NCI-H748 (cell line): ENCODE measurements around the gene CHST9.

ENCODE experiments used
- DNase-seq: peaks from one replicate; lab custom pipeline; 2025; ENCODE audit not compliant: unreplicated experiment; lab: John Stamatoyannopoulos, UW

Gene CHST9

DNA sequence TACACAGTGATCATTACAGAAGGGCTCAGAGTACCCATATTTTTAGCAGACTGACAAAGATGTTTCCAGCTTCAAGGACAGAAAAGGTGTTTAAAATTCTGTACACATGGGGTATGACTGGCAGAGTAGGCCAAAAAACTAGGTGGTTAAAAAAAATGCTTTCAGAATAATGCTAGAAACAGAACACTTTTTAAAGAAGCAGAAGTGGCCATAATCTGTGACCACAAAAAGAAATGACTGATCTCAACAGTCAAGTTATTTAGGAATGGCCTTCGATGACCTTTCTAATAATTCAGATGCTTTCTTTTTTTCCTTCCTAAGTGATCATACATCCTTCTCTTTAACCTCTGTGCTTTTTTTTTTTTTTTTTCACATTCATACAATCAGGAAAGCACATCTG is 315.5 kb downstream of the CHST9 start:
- no peak for DNase-seq

DNA sequence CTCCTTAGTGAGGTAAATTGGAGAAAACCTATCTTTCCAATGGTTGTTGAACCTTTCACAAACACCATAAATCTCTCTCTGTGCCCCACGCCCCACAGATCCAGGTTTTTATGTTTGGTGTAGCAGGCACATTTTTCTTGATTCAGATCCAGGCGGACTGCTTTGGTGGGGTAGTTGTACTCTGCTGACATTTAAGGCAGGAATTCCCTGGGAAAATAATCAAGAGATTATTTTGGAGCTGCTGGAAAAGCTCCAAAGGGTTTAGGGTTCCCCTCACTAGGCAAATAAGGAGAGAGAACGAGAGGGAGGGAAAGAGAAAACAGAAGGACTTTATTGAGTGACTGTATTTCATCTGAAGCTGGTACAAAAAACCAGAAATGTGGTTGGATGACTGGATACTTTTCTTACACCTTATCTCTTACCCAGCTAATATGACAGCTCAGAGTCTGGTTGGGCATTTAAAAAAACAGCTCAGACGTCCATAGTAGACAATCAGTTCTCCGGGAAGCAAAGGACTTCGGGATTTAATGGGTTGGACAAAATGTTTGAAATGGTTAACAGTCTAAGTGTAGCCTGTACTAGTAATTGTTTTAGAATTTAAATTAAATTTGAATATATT is 316.0 kb downstream of the CHST9 start:
- no peak for DNase-seq

DNA sequence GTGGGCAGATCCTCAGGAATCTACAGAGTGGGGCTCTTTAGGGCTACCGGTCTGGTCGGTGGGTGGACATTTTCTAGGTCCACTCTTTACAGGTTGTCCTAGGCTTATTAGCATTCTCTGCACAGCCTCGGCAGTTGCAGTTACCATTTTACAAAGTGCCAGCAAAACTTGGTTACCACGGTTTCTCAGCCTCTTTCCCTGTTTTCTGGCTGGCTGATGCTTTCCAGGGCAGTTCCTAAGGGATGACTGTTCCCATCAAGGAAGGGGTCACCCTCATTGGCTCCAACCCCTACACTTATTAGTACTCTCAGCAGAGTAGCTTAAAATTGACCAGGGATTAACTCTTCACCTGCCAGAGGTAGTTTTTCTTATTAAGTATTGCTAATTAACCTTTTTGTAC is 317.6 kb downstream of the CHST9 start:
- no peak for DNase-seq

DNA sequence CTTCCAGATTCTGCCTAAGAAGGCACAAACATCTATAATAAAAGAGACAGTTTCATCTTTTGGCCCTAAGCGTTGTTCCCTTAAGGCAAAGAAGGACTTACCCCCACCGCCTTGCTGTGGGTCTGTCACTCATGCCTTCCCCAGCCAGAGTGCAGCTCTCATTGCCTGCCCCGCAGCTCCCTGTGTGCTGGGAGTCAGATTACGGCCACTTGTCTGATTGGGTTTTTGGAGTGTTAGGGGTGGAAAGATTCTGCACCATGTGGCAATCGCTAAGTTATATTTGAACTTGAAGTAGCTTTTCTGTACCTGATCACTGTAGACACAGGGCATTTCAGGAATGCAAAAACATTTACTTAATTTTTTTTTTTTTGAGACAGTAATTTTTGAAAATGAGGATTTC is 319.6 kb downstream of the CHST9 start, which contains the start of gene AQP4:
Gene AQP4, minus strand, starts transcription at position 151 of the 400 bp plus-strand sequence. Its CDS starts 18 bp downstream, at position 133.
- DNase-seq, result peak; percentile 41

DNA sequence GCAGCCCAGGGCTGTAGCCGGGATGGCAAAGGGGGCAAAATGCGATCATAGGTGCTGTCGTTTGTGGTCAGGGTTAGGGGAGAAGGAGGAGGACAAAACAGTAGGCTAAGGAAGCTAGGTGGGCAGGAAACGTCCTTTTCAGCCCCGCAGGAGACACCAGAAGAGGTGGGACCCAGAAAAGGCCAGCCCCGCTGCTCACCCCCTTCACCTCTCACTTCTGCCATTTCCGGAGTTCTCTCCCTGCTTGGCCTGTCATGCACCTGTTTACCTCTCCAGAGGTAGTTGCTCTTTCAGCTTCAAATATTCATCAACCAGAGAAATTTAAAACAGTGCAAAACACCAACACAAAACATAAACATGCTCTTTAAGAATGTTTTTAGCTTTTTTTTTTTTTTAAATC is 320.4 kb downstream of the CHST9 start:
- no peak for DNase-seq

DNA sequence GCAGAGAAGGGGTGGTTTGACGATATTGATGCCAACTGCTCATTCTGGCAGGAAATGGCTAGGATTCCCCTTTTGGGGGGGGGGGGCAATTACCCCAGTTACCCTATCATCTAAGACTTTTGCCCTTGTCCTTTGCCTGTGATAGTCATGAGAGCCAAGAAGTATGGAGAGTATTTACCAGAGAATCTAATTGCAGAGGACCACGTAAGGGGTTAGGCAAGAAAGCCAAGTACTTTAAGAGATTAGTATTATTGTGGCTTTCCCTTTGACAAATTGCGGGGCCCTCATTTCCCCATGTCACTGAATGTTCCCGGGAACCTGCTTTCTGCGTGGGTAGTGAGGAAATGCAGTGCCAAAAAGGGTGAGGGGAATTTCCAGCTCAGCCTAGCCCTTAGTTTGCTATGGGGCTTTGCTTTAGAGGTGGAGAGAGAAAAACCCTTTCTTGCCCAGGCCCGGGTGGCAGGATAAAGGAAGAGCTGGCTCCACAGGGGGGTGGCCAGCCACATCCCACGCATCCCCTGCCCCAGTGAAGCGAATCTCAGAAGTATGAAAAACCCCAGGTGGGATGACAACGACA is 321.1 kb downstream of the CHST9 start:
- no peak for DNase-seq

DNA sequence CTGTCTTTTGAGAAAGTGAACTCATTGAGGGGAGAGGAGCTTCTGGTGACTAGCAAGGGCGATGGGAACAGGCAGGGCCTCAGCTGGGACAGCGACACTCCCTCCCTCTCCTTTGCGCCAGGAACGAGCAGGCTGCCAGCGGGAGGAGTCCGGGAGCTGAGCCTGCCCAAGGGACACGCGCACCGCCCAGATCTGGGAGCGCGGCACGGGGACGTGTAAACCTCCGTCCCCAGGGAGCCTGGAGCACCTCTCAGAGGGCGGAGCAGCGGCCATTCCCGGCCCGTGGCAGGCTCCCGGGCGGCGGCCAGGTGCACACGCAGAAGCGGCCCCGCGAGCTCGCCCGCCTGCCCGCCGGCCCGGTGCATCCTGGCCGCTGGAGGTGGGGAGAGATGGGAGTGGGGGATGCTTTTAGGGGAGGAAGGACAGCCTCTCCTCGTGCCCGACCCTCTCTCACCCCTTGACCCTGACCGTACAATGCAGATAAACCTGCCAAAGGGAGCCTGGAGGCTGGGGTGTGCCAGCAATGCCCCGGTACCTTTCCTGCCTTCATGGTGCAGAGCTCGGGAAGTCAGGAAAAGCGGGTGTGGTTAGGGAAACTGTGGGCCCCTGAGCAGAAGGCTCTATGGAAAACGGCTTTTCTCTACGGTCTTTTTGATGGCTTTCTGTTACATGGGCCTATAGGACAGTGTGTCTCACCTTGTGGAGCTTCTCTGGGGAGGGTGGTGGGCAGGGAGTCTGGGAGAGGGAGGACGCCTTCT is 321.8 kb downstream of the CHST9 start:
- peak; percentile 83 for DNase-seq

DNA sequence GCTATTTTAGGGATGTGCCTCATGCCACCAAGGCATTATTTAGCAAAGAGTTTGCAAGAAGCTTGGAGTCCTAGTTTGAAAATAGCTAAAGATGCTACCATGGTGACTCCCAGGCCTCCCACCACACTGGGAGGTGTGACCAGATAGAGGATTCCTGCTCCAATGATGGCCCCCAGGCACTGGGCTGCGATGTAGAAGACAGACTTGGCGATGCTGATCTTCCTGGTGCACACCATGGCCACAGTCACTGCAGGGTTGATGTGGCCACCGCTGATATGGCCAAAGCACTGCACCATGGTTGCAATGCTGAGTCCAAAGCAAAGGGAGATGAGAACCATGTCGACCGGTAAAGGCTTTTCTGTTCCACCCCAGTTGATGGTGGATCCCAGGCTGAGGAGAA is 323.0 kb downstream of the CHST9 start:
- no peak for DNase-seq
